CD8-positive, alpha-beta memory T cell (primary cell): ENCODE measurements around the gene RASAL2. TPM values are rescaled to one million over a fixed set of nuclear protein-coding genes. Genes with fewer than 3 reads are reported as not detected.

Experiments
- CTCF ChIA-PET: fragments of 350-600 bp; sonication (Branson Sonifier 250); formaldehyde crosslinking; loops from one replicate; lab custom pipeline; 2021; ENCODE audit warnings: antibody characterized with exemption; lab: Charles Lee
- POLR2A ChIA-PET: fragments of 350-600 bp; sonication (Branson Sonifier 250); formaldehyde crosslinking; loops from one replicate; lab custom pipeline; 2021; ENCODE audit warnings: antibody characterized with exemption; lab: Charles Lee
- DNase-seq, 5 donors: peaks; one replicate each; pipeline versions ENCODE4 v3.0.0 to v3.0.0-alpha.2; 2020 to 2022; ENCODE audit warnings: mixed read lengths in 1 of 5
- H3K27ac ChIP-seq: one replicate; pipeline ENCODE4 v1.7.0; 2013; ENCODE audit warnings: low read depth, mild to moderate bottlenecking, low read length, moderate library complexity
- H3K27me3 ChIP-seq: 2 replicates; pipeline ENCODE4 v1.7.0; 2013; ENCODE audit warnings: low read length, mild to moderate bottlenecking; ENCODE audit not compliant: insufficient read depth, poor library complexity, severe bottlenecking
- H3K36me3 ChIP-seq: 2 replicates; pipeline ENCODE4 v1.7.0; 2013; ENCODE audit warnings: mild to moderate bottlenecking, low read length, moderate library complexity; ENCODE audit not compliant: insufficient read depth
- H3K4me1 ChIP-seq: 2 replicates; pipeline ENCODE4 v1.7.0; 2013; ENCODE audit warnings: mild to moderate bottlenecking, low read length, moderate library complexity; ENCODE audit not compliant: insufficient read depth
- H3K4me3 ChIP-seq: 2 replicates; pipeline ENCODE4 v1.7.0; 2013; ENCODE audit warnings: mild to moderate bottlenecking, low read length
- H3K9me3 ChIP-seq: 2 replicates; pipeline ENCODE4 v1.7.0; 2013; ENCODE audit warnings: mild to moderate bottlenecking, low read length
- H3K27ac Mint-ChIP-seq, 8 donors: one replicate each; pipeline ENCODE4 v1.8.0; 2020 to 2021; ENCODE audit warnings: mixed read lengths in 8 of 8, mild to moderate bottlenecking in 6 of 8, inconsistent platforms in 3 of 8, moderate library complexity in 3 of 8
- H3K27me3 Mint-ChIP-seq, 2 donors: one replicate each; pipeline ENCODE4 v1.8.0; 2020 to 2021; ENCODE audit warnings: mixed read lengths in 2 of 2, mild to moderate bottlenecking in 1 of 2, moderate library complexity in 1 of 2
- H3K36me3 Mint-ChIP-seq, 3 donors: one replicate each; pipeline ENCODE4 v1.8.0; 2020 to 2021; ENCODE audit warnings: mixed read lengths in 3 of 3, inconsistent platforms in 1 of 3, mild to moderate bottlenecking in 1 of 3
- H3K4me1 Mint-ChIP-seq, 3 donors: one replicate each; pipeline ENCODE4 v1.8.0; 2020 to 2021; ENCODE audit warnings: mixed read lengths in 3 of 3, inconsistent platforms in 1 of 3, mild to moderate bottlenecking in 1 of 3
- H3K4me3 Mint-ChIP-seq, 7 donors: one replicate each; pipeline ENCODE4 v1.8.0; 2020 to 2021; ENCODE audit warnings: mixed read lengths in 7 of 7, mild to moderate bottlenecking in 6 of 7, moderate library complexity in 4 of 7, inconsistent platforms in 2 of 7
- H3K9me3 Mint-ChIP-seq, 5 donors: one replicate each; pipeline ENCODE4 v1.8.0; 2020 to 2022; ENCODE audit warnings: mixed read lengths in 5 of 5, mild to moderate bottlenecking in 3 of 5, moderate library complexity in 2 of 5, inconsistent platforms in 1 of 5
- polyA plus RNA-seq: library from polyadenylated mRNA; unstranded; fragments of 300-500 nt; fragmentation: Illumina TruSeq; gene quantifications from one replicate; pipeline ENCODE4 v1.2.3, GENCODE V29; 2021
- total RNA-seq, 2 experiments: library from RNA; stranded (reverse); gene quantifications; one replicate each; pipeline ENCODE4 v1.2.3, GENCODE V29; 2021

The RASAL2 gene
- total and polyA plus RNA-seq, 3 experiments from 2014 or later, result 0.04 to 0.07 TPM; not detected in 1

GRCh38 chr1:178492341-178492740 lies 398.4 kb downstream of the RASAL2 start:
- Mint-ChIP-seq H3K36me3 (no peaks in the 10 kb centered on the region), H3K9me3 (no peaks in the 10 kb centered on the region), H3K4me1 (peaks cover 0 to 2% (median 0%) of the 10 kb centered on the region in 3 donors), H3K27ac (no peak overlapping the region), H3K27me3 (peaks cover 3 to 17% of the 10 kb centered on the region in 2 donors), H3K4me3 (no peak overlapping the region)
- no peak for DNase-seq
- H3K27ac ChIP-seq, result no peak overlapping the region
- POLR2A ChIA-PET, result no interaction called here
- no peaks in the 10 kb centered on the region for H3K36me3 ChIP-seq
- no peaks in the 10 kb centered on the region for H3K4me1 ChIP-seq
- H3K9me3 ChIP-seq, result no peaks in the 10 kb centered on the region
- H3K4me3 ChIP-seq, result no peak overlapping the region
- no peaks in the 10 kb centered on the region for H3K27me3 ChIP-seq
- CTCF ChIA-PET, result no interaction called here

GRCh38 chr1:178493301-178493741 lies 399.4 kb downstream of the RASAL2 start:
- Mint-ChIP-seq H3K9me3 (no peaks in the 10 kb centered on the region), H3K27me3 (peaks cover 0 to 8% of the 10 kb centered on the region in 2 donors), H3K4me3 (no peak overlapping the region), H3K4me1 (no peaks in the 10 kb centered on the region), H3K27ac (no peak overlapping the region), H3K36me3 (no peaks in the 10 kb centered on the region)
- Histone ChIP-seq H3K27ac (no peak overlapping the region), H3K36me3 (no peaks in the 10 kb centered on the region), H3K27me3 (no peaks in the 10 kb centered on the region), H3K4me1 (no peaks in the 10 kb centered on the region), H3K4me3 (no peak overlapping the region), H3K9me3 (no peaks in the 10 kb centered on the region)
- POLR2A ChIA-PET, result no interaction called here
- CTCF ChIA-PET, result no interaction called here
- no peak for DNase-seq

GRCh38 chr1:178494569-178494971 lies 400.7 kb downstream of the RASAL2 start:
- Histone ChIP-seq H3K27me3 (no peaks in the 10 kb centered on the region), H3K4me3 (no peak overlapping the region), H3K27ac (no peak overlapping the region), H3K9me3 (no peaks in the 10 kb centered on the region), H3K36me3 (no peaks in the 10 kb centered on the region), H3K4me1 (no peaks in the 10 kb centered on the region)
- Mint-ChIP-seq H3K4me1 (no peaks in the 10 kb centered on the region), H3K27me3 (peaks cover 0 to 3% of the 10 kb centered on the region in 2 donors), H3K36me3 (no peaks in the 10 kb centered on the region), H3K27ac (no peak overlapping the region), H3K9me3 (no peaks in the 10 kb centered on the region), H3K4me3 (no peak overlapping the region)
- POLR2A ChIA-PET, result no interaction called here
- CTCF ChIA-PET, result no interaction called here
- DNase-seq, result no peak

- no peaks in the 10 kb centered on the region for H3K4me1 Mint-ChIP-seq
- ChIA-PET CTCF (no interaction called here), POLR2A (no interaction called here)
These were observed 401.3 kb downstream of the RASAL2 start for GRCh38 chr1:178495158-178495557.

GRCh38 chr1:178495741-178496409 lies 402.0 kb downstream of the RASAL2 start:
- ChIA-PET CTCF (no interaction called here), POLR2A (no interaction called here)
- DNase-seq, result no peak
- Mint-ChIP-seq H3K27ac (no peak overlapping the region), H3K4me1 (no peaks in the 10 kb centered on the region), H3K4me3 (no peak overlapping the region), H3K27me3 (peaks cover 0 to 3% of the 10 kb centered on the region in 2 donors), H3K36me3 (no peaks in the 10 kb centered on the region), H3K9me3 (no peaks in the 10 kb centered on the region)
- no peaks in the 10 kb centered on the region for H3K4me1 ChIP-seq
- H3K27ac ChIP-seq, result no peak overlapping the region
- H3K4me3 ChIP-seq, result no peak overlapping the region
- no peaks in the 10 kb centered on the region for H3K9me3 ChIP-seq
- no peaks in the 10 kb centered on the region for H3K36me3 ChIP-seq
- no peaks in the 10 kb centered on the region for H3K27me3 ChIP-seq

More at GRCh38 chr1:178495158-178495557, 401.3 kb downstream of the RASAL2 start:
- Mint-ChIP-seq H3K36me3 (no peaks in the 10 kb centered on the region), H3K27me3 (peaks cover 0 to 3% of the 10 kb centered on the region in 2 donors), H3K27ac (no peak overlapping the region), H3K4me3 (no peak overlapping the region), H3K9me3 (no peaks in the 10 kb centered on the region)
- Histone ChIP-seq H3K27ac (no peak overlapping the region), H3K4me3 (no peak overlapping the region), H3K27me3 (no peaks in the 10 kb centered on the region), H3K4me1 (no peaks in the 10 kb centered on the region), H3K9me3 (no peaks in the 10 kb centered on the region), H3K36me3 (no peaks in the 10 kb centered on the region)
- DNase-seq, result no peak

GRCh38 chr1:178496410-178497135 lies 402.7 kb downstream of the RASAL2 start, which contains the start of gene CLEC20A:
Gene CLEC20A (minus strand): TSS chr1:178496964. CDS start chr1:178496939, 25 bp downstream.
- Mint-ChIP-seq H3K27ac (no peak within 1 kb of the TSS), H3K27me3 (peaks cover 3 to 5% of the 10 kb centered on the region in 2 donors), H3K36me3 (no peaks in the 10 kb centered on the region), H3K9me3 (no peaks in the 10 kb centered on the region), H3K4me1 (peaks cover 0 to 2% (median 0%) of the 10 kb centered on the region in 3 donors), H3K4me3 (no peak within 1 kb of the TSS)
- no peaks in the 10 kb centered on the region for H3K36me3 ChIP-seq
- DNase-seq, result no peak
- ChIA-PET CTCF (no interaction called here), POLR2A (no interaction called here)
- no peak within 1 kb of the TSS for H3K27ac ChIP-seq
- H3K4me1 ChIP-seq, result no peaks in the 10 kb centered on the region
- no peaks in the 10 kb centered on the region for H3K9me3 ChIP-seq
- H3K27me3 ChIP-seq, result no peaks in the 10 kb centered on the region
- H3K4me3 ChIP-seq, result no peak within 1 kb of the TSS

- DNase-seq, result no peak
- H3K27me3 ChIP-seq, result no peaks in the 10 kb centered on the region
- ChIA-PET CTCF (no interaction called here), POLR2A (no interaction called here)
- Mint-ChIP-seq H3K27ac (no peak overlapping the region), H3K27me3 (peaks cover 7% of the 10 kb centered on the region in 2 donors), H3K9me3 (no peaks in the 10 kb centered on the region), H3K36me3 (no peaks in the 10 kb centered on the region), H3K4me1 (peaks cover 0 to 4% (median 0%) of the 10 kb centered on the region in 3 donors), H3K4me3 (no peak overlapping the region)
- no peaks in the 10 kb centered on the region for H3K4me1 ChIP-seq
- H3K9me3 ChIP-seq, result no peaks in the 10 kb centered on the region
- no peaks in the 10 kb centered on the region for H3K36me3 ChIP-seq
- H3K4me3 ChIP-seq, result no peak overlapping the region
- H3K27ac ChIP-seq, result no peak overlapping the region
These were observed 404.1 kb downstream of the RASAL2 start for GRCh38 chr1:178497903-178498478.
